Lung (tissue), 12 donors: ENCODE results near the gene LCP2. TPM values are rescaled to one million over a fixed set of nuclear protein-coding genes. Genes with fewer than 3 reads are reported as not detected.

ENCODE experiments used
- ATAC-seq: fragments of 200-7000 bp; cut with Tn5 transposase; one replicate; pipeline ENCODE4 v1.9.1; 2020; ENCODE audit warnings: moderate number of reproducible peaks; ENCODE audit not compliant: insufficient read depth, low FRiP score
- DNase-seq, 3 donors: peaks; one replicate each; pipeline ENCODE4 v3.0.0-alpha.2; 2013 to 2017
- H3K27ac ChIP-seq, 2 donors: one replicate each; pipeline ENCODE4 v1.5.1; 2013; ENCODE audit warnings: mild to moderate bottlenecking in 2 of 2, moderate library complexity in 2 of 2, control low read depth in 1 of 2, inconsistent platforms in 1 of 2, low read depth in 1 of 2, low read length in 1 of 2
- H3K27me3 ChIP-seq, 3 donors: one replicate each; pipeline ENCODE4 v1.5.1; 2013; ENCODE audit warnings: low read length in 2 of 3; ENCODE audit not compliant: control insufficient read depth in 3 of 3, insufficient read depth in 3 of 3
- H3K36me3 ChIP-seq, 4 donors: one replicate each; pipeline ENCODE4 v1.5.1; 2013; ENCODE audit warnings: low read length in 4 of 4, mild to moderate bottlenecking in 1 of 4, moderate library complexity in 1 of 4; ENCODE audit not compliant: control insufficient read depth in 4 of 4, insufficient read depth in 4 of 4
- H3K4me1 ChIP-seq, 5 donors: one replicate each; pipeline ENCODE4 v1.5.1; 2013; ENCODE audit warnings: low read length in 5 of 5, mild to moderate bottlenecking in 2 of 5, moderate library complexity in 1 of 5; ENCODE audit not compliant: control insufficient read depth in 5 of 5, insufficient read depth in 5 of 5
- H3K4me3 ChIP-seq: one replicate; pipeline ENCODE4 v1.5.1; 2013; ENCODE audit warnings: mild to moderate bottlenecking, control low read depth, moderate library complexity
- H3K9ac ChIP-seq, 2 donors: one replicate each; pipeline ENCODE4 v1.5.1; 2013; ENCODE audit warnings: low read length in 2 of 2, control low read depth in 1 of 2; ENCODE audit not compliant: insufficient read depth in 1 of 2
- H3K9me3 ChIP-seq, 4 donors: one replicate each; pipeline ENCODE4 v1.5.1; 2013; ENCODE audit warnings: low read length in 3 of 4, mild to moderate bottlenecking in 1 of 4, moderate library complexity in 1 of 4; ENCODE audit not compliant: control insufficient read depth in 4 of 4, insufficient read depth in 3 of 4
- CTCF ChIP-seq: IDR thresholded peaks from 2 replicates; pipeline ENCODE4 v1.5.1; 2012; ENCODE audit warnings: mild to moderate bottlenecking; ENCODE audit errors: control extremely low read depth, extremely low read depth
- WGBS, 2 donors: extraction: QIAGEN DNeasy Blood & Tissue Kit; methylation state at CpG; one replicate each; pipeline ENCODE4 v1.1.7; 2013; 5-methylcytosine and 5-hydroxymethylcytosine counted together
- polyA plus RNA-seq, 2 donors: library from polyadenylated mRNA; stranded (reverse); fragments of 200-250 nt; gene quantifications; one replicate each; pipeline ENCODE4 v1.2.1, GENCODE V29; 2013
- total RNA-seq, 2 donors: library from RNA; depleted of rRNA in 1 of 2; stranded (reverse); fragments of >200 nt in 1 of 2; gene quantifications; one replicate each; pipeline ENCODE4 v1.2.1, GENCODE V29; 2014 to 2021
- donor health status: control.
- donor health status: control.
- donor health status: Bipolar disorder and iron deficiency.
- donor health status: healthy.
- donor health status: DM: yes; HTN: yes; CAD: no.

Gene LCP2
- total and polyA plus RNA-seq, 4 donors, result 15.6 to 127 (median 56.0) TPM

DNA sequence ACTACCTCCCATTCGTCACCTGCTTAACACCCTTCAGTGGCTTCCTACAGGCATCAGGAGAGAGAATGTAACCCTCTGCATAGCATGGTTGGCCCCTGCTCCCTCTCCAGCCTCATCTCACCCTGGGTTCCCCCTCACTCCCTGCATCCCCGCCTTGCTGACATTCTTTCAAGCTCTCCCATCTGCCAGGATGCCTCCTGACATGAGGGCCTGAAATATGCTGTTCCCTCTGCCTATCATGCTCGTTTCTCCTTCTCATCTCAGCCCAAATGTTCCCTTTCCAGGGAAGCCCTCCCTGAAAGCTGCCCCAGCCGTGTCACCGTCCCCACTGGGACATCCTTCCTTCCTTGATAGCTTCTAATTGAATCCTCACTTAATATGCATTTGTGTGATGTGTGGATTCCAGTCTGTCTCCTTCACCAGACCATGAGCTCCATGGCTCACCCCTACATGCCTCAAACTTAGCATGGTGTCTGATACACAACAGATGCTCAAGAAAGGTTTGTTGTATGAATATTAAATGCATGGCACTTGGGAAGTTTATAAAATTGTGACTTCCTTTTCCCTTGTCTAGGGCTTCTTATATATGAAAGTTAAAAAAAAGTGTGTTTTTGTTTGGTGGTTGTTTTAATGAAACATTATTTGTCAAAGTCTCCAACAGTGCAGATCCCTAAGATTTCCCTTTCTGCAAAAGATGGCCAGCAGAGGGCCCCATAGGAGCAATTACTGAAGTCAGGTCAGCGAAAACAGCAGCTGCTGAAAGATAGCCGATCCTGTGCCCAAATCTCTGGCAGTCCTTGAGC is 72.0 kb downstream of the LCP2 start:
- Histone ChIP-seq H3K9ac (no peak overlapping the region), H3K4me1 (peaks cover 0 to 37% (median 2%) of the 10 kb centered on the region in 5 donors), H3K27me3 (no peaks in the 10 kb centered on the region), H3K9me3 (no peaks in the 10 kb centered on the region), H3K36me3 (no peaks in the 10 kb centered on the region), H3K27ac (no peak overlapping the region), H3K4me3 (no peak overlapping the region)
- peak; percentile 65 for TF ChIP-seq CTCF
- peak; percentile 78 to 89 (median 87) for DNase-seq
- 63% methylated on average over 7 of the region's 7 CpGs for WGBS, 2 donors
- ATAC-seq, result peak; percentile 89

- Histone ChIP-seq H3K27ac (no peak overlapping the region), H3K27me3 (no peaks in the 10 kb centered on the region), H3K36me3 (no peaks in the 10 kb centered on the region), H3K4me1 (peaks cover 0 to 37% (median 2%) of the 10 kb centered on the region in 5 donors), H3K9ac (no peak overlapping the region), H3K4me3 (no peak overlapping the region), H3K9me3 (no peaks in the 10 kb centered on the region)
- ATAC-seq (no peak), DNase-seq (no peak)
- WGBS, 2 donors, result 63 to 69% methylated on average over 5 of the region's 5 CpGs
- no peak for TF ChIP-seq CTCF
Measured at GRCh38 chr5:170223906-170224305, 73.7 kb downstream of the LCP2 start.

GRCh38 chr5:170223360-170223759 is 74.2 kb downstream of the LCP2 start:
- no peak overlapping the region for H3K4me3 ChIP-seq
- DNase-seq (peak in 2 of 3 donors; percentile 64 to 79), ATAC-seq (no peak)

More at GRCh38 chr5:170223360-170223759, 74.2 kb downstream of the LCP2 start:
- Histone ChIP-seq H3K27me3 (no peaks in the 10 kb centered on the region), H3K9me3 (no peaks in the 10 kb centered on the region), H3K36me3 (no peaks in the 10 kb centered on the region), H3K4me1 (peaks cover 0 to 37% (median 2%) of the 10 kb centered on the region in 5 donors), H3K27ac (no peak overlapping the region), H3K9ac (no peak overlapping the region)
- no peak for TF ChIP-seq CTCF
